K562 (cell line): ENCODE data around the gene KCNJ10. TPM values are rescaled to one million over a fixed set of nuclear protein-coding genes. Genes with fewer than 3 reads are reported as not detected.

Experiments
- ARNT ChIP-seq, 2 experiments: fragments of 450-650 bp; IDR thresholded peaks; 2 replicates each; pipeline ENCODE4 v1.6.1; 2016; ENCODE audit warnings: mild to moderate bottlenecking in 1 of 2
- CC2D1A ChIP-seq: fragments of 450-650 bp; IDR thresholded peaks from 2 replicates; pipeline ENCODE4 v1.6.1; 2017; ENCODE audit warnings: mild to moderate bottlenecking
- CHD4 ChIP-seq: fragments of 200-600 bp; sonication (generic); IDR thresholded peaks from 3 replicates; pipeline ENCODE4 v1.6.1; 2012; ENCODE audit warnings: low read depth, mild to moderate bottlenecking, mixed read lengths, low read length, inconsistent platforms; ENCODE audit not compliant: insufficient read depth, insufficient replicate concordance, poor library complexity, severe bottlenecking
- EGR1 ChIP-seq: fragments of 450-650 bp; conservative IDR thresholded peaks from 2 replicates; pipeline ENCODE4 v1.6.1; 2017; ENCODE audit warnings: mild to moderate bottlenecking
- ETS2 ChIP-seq: IDR thresholded peaks from 2 replicates; pipeline ENCODE4 v1.6.1; 2016; ENCODE audit warnings: borderline replicate concordance, missing genetic modification characterization, mild to moderate bottlenecking, moderate library complexity, missing compliant biosample characterization; ENCODE audit not compliant: poor library complexity, severe bottlenecking
- ETV6 ChIP-seq, 3 experiments: fragments of 150-350 bp in 1 of 3; sonication (generic) in 1 of 3; formaldehyde crosslinking in 1 of 3; IDR thresholded peaks; 2 replicates each; pipeline versions ENCODE4 v1.6.1 to v1.8.0; 2014 to 2022; ENCODE audit warnings: borderline replicate concordance in 2 of 3, low read depth in 2 of 3, antibody characterized with exemption in 1 of 3, low read length in 1 of 3, mild to moderate bottlenecking in 1 of 3, missing genetic modification reagents in 1 of 3
- EWSR1 ChIP-seq: fragments of 450-650 bp; IDR thresholded peaks from 2 replicates; pipeline ENCODE4 v1.6.1; 2018; ENCODE audit warnings: borderline replicate concordance, mild to moderate bottlenecking, low read depth, moderate library complexity; ENCODE audit not compliant: partially characterized antibody
- EZH2 ChIP-seq: IDR thresholded peaks from 2 replicates; pipeline ENCODE4 v1.6.1; 2012; ENCODE audit warnings: low read depth, mild to moderate bottlenecking, inconsistent platforms, low read length, borderline replicate concordance
- GATA2 ChIP-seq: sonication (generic); formaldehyde crosslinking; IDR thresholded peaks from 2 replicates; pipeline ENCODE4 v1.4.0; 2020; ENCODE audit warnings: mild to moderate bottlenecking, missing genetic modification reagents
- HNRNPH1 ChIP-seq: fragments of 200-400 bp; formaldehyde crosslinking; optimal IDR thresholded peaks from 2 replicates; pipeline ENCODE3; 2017; ENCODE audit warnings: low read depth, mild to moderate bottlenecking, low read length, moderate library complexity
- KDM2B ChIP-seq: fragments of 250-450 bp; sonication (Bioruptor Pico); IDR thresholded peaks from 2 replicates; pipeline ENCODE4 v1.8.0; 2021; ENCODE audit warnings: mild to moderate bottlenecking, moderate library complexity
- PHB2 ChIP-seq: fragments of 450-650 bp; IDR thresholded peaks from 2 replicates; pipeline ENCODE4 v1.6.1; 2017; ENCODE audit warnings: low read depth
- POLR3G ChIP-seq: IDR thresholded peaks from 2 replicates; pipeline ENCODE4 v1.6.1; 2011; ENCODE audit not compliant: insufficient read length, insufficient replicate concordance; ENCODE audit errors: extremely low read depth
- PPARD ChIP-seq: fragments of 250-450 bp; sonication (Bioruptor Pico); IDR thresholded peaks from 2 replicates; pipeline ENCODE4 v1.8.0; 2022; ENCODE audit warnings: inconsistent platforms, mild to moderate bottlenecking, moderate library complexity
- PURB ChIP-seq: sonication (generic); formaldehyde crosslinking; IDR thresholded peaks from 2 replicates; pipeline ENCODE4 v1.9.0; 2021; ENCODE audit warnings: low read depth, mild to moderate bottlenecking, missing genetic modification reagents
- SAFB ChIP-seq: fragments of 200-400 bp; formaldehyde crosslinking; IDR thresholded peaks from 2 replicates; pipeline ENCODE4 v1.6.1; 2017; ENCODE audit warnings: low read depth, low read length, borderline replicate concordance
- SMARCB1 ChIP-seq: IDR thresholded peaks from 2 replicates; pipeline ENCODE4 v1.6.1; 2011; ENCODE audit warnings: improper control_type of control experiment, low read depth; ENCODE audit not compliant: insufficient read length
- TFAM ChIP-seq: fragments of 250-450 bp; sonication (Bioruptor Pico); conservative IDR thresholded peaks from 2 replicates; pipeline ENCODE4 v1.5.0; 2021; ENCODE audit warnings: mild to moderate bottlenecking, moderate library complexity
- ZNF175 ChIP-seq: fragments of 200-800 bp; sonication (Bioruptor generic); IDR thresholded peaks from 2 replicates; pipeline ENCODE4 v1.6.1; 2016; ENCODE audit warnings: low read depth, mild to moderate bottlenecking, missing genetic modification characterization, missing compliant biosample characterization
- ZNF354B ChIP-seq: fragments of 250-450 bp; sonication (Bioruptor Pico); IDR thresholded peaks from 2 replicates; pipeline ENCODE4 v1.4.0; 2020
- ZNF766 ChIP-seq: fragments of 200-800 bp; sonication (Bioruptor generic); conservative IDR thresholded peaks from 2 replicates; pipeline ENCODE4 v1.6.1; 2016; ENCODE audit warnings: missing genetic modification characterization, missing compliant biosample characterization
- polyA plus RNA-seq, 8 experiments: library from polyadenylated mRNA; depleted of rRNA in 4 of 8; stranded (reverse) in 5 of 8; unstranded in 3 of 8; fragments of >200 nt; fragmentation: Nextera tagmentation in 2 of 8; fragmentation: Illumina TruSeq in 1 of 8; extraction: Ambion mirVana in 2 of 8; extraction: Trizol in 1 of 8; gene quantifications; 2 replicates each; pipeline versions ENCODE4 v1.2.1 to v1.2.3, GENCODE V29; 2011 to 2014; ENCODE audit warnings: inconsistent platforms in 1 of 8, missing spikeins in 1 of 8
- total RNA-seq, 7 experiments: library from RNA; depleted of rRNA in 6 of 7; stranded (reverse); fragments of >200 nt in 6 of 7; fragmentation: Illumina TruSeq in 2 of 7; extraction: Trizol in 2 of 7; gene quantifications; 2 replicates each; pipeline versions ENCODE4 v1.2.1 to v1.2.3, GENCODE V29; 2011 to 2021; ENCODE audit warnings: low replicate concordance in 1 of 7
- TF ChIP-seq, protein P1 (sequence below): fragments of 450-650 bp; formaldehyde crosslinking; IDR thresholded peaks from 2 replicates; pipeline ENCODE4 v1.4.0; 2022; ENCODE audit warnings: missing genetic modification characterization
- TF ChIP-seq, protein P2 (sequence below): fragments of 250-450 bp; sonication (Bioruptor Pico); IDR thresholded peaks from 2 replicates; pipeline ENCODE4 v1.4.0; 2020; ENCODE audit warnings: mild to moderate bottlenecking, moderate library complexity

The KCNJ10 gene
- total and polyA plus RNA-seq, 9 of the 15 experiments (the other 6 are each of a cell fraction or from before 2014, with no cell fraction given), result 0.06 to 0.11 TPM; not detected in 7

GRCh38 chr1:160097911-160098851, 28.2 kb upstream of the KCNJ10 start, which contains the start of gene IGSF8 (continued):
- no peak for TF ChIP-seq ETS2 (tag)
- no peak for TF ChIP-seq POLR3G
- no peak for TF ChIP-seq CHD4
- peak; percentile 31 for TF ChIP-seq EGR1
- no peak for TF ChIP-seq CC2D1A
- TF ChIP-seq HNRNPH1, result no peak
- no peak for TF ChIP-seq ZNF175 (CRISPR knock-in tag)
- no peak for TF ChIP-seq KDM2B (CRISPR knock-in tag)
- no peak for TF ChIP-seq ZNF354B
- TF ChIP-seq, protein P1, sequence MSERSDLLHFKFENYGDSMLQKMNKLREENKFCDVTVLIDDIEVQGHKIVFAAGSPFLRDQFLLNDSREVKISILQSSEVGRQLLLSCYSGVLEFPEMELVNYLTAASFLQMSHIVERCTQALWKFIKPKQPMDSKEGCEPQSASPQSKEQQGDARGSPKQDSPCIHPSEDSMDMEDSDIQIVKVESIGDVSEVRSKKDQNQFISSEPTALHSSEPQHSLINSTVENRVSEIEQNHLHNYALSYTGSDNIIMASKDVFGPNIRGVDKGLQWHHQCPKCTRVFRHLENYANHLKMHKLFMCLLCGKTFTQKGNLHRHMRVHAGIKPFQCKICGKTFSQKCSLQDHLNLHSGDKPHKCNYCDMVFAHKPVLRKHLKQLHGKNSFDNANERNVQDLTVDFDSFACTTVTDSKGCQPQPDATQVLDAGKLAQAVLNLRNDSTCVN (CRISPR knock-in tag), result no peak
- TF ChIP-seq ETV6 (IDR thresholded peaks at IDR 0.05; ENCODE audit: borderline replicate concordance in 1 of 2, low read depth in 2 of 2, low read length in 1 of 2), result no peak
- TF ChIP-seq ETV6 (CRISPR knock-in tag; IDR thresholded peaks at IDR 0.05; ENCODE audit: borderline replicate concordance), result no peak
- no peak for TF ChIP-seq EWSR1
- TF ChIP-seq SMARCB1, result no peak
- TF ChIP-seq PHB2, result no peak
- TF ChIP-seq ARNT (IDR thresholded peaks at IDR 0.05), result no peak
- no peak for TF ChIP-seq SAFB
- TF ChIP-seq PURB (CRISPR knock-in tag), result no peak
- no peak for TF ChIP-seq TFAM
- no peak for TF ChIP-seq ZNF766 (CRISPR knock-in tag)
- TF ChIP-seq GATA2 (CRISPR knock-in tag), result no peak
- no peak for TF ChIP-seq PPARD (CRISPR knock-in tag)
- TF ChIP-seq, protein P2, sequence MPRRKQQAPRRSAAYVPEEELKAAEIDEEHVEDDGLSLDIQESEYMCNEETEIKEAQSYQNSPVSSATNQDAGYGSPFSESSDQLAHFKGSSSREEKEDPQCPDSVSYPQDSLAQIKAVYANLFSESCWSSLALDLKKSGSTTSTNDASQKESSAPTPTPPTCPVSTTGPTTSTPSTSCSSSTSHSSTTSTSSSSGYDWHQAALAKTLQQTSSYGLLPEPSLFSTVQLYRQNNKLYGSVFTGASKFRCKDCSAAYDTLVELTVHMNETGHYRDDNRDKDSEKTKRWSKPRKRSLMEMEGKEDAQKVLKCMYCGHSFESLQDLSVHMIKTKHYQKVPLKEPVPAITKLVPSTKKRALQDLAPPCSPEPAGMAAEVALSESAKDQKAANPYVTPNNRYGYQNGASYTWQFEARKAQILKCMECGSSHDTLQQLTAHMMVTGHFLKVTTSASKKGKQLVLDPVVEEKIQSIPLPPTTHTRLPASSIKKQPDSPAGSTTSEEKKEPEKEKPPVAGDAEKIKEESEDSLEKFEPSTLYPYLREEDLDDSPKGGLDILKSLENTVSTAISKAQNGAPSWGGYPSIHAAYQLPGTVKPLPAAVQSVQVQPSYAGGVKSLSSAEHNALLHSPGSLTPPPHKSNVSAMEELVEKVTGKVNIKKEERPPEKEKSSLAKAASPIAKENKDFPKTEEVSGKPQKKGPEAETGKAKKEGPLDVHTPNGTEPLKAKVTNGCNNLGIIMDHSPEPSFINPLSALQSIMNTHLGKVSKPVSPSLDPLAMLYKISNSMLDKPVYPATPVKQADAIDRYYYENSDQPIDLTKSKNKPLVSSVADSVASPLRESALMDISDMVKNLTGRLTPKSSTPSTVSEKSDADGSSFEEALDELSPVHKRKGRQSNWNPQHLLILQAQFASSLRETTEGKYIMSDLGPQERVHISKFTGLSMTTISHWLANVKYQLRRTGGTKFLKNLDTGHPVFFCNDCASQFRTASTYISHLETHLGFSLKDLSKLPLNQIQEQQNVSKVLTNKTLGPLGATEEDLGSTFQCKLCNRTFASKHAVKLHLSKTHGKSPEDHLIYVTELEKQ (CRISPR knock-in tag), result no peak
- TF ChIP-seq EZH2, result no peak
